ENCODE data around the gene DRGX.

Gene DRGX

DNA sequence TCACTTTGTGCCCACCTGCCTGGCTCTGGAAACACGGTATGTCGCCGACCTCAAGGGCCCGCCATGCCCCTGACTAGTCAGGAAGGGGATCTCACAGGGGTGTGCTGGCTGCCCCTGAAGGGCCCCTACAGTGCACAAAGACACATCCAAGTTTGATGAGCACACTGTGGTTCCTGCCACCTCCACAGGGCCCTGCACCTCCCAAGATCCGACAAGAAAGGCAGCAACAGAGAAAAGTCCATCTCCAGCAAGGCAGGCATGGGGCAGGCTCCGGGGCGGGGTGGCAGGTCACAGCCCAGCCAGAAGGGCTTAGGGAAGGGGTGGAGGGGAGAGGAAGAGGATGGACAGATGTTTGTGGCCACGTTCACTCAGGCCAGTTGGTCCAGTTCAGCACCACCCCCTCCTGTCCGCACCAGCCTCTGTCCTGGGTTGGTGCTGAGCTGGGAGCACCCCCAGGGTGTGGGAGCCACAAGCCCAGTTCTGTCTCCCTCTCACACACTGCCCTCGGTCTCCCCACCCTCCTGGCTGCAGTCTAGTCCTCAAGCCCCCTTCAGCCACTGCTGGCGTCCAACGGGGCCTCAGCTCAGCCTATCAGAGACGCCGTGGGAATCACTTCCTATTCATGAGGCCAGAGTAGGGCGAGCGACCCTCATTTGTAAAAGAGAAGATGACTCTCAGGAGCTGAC, 11.5 kb downstream of the DRGX start:
- in situ Hi-C loops (cut with HindIII; ENCODE audit: low sequenced_read_pairs) = no loop called here

DNA sequence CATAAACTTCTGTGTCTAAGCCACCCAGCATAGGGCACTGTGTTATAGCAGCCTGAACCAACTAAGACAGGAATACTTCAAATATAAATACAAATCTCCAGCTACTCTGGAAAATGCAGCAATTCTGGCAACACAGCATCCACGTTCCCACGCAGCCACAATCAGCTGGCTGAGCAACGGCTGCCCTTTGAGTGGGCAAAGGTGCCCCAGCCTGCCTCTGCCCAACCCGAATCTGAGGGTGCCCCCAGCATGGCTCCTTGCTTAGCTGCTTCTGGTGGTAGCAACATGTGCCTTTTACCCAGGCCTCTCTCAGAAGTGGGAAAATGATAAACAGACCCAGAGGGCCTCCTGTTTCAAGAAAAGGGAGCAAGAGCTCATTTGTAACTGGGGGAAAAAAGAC, 12.0 kb downstream of the DRGX start:
- in situ Hi-C loops (cut with HindIII; ENCODE audit: low sequenced_read_pairs) = no loop called here

DNA sequence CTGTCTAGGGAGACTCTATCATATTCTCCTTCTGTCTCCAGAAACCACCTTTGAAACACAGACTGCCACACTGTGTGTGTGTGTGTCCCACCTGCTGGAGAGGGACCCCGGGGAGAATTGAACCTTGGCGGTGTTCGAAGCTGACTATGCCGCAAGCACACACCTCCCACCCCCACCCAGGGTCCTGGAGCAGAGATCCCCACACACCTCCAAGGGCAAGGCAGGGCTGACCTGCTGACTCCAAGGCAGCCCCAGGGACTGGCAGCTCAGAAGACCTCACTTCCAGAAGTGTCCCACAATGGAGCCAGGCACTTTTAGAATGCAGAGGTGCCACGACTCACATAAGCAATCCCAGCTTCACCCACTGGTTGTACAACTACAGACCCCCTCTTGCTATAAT, 13.1 kb downstream of the DRGX start:
- in situ Hi-C loops (cut with HindIII; ENCODE audit: low sequenced_read_pairs) = no loop called here

DNA sequence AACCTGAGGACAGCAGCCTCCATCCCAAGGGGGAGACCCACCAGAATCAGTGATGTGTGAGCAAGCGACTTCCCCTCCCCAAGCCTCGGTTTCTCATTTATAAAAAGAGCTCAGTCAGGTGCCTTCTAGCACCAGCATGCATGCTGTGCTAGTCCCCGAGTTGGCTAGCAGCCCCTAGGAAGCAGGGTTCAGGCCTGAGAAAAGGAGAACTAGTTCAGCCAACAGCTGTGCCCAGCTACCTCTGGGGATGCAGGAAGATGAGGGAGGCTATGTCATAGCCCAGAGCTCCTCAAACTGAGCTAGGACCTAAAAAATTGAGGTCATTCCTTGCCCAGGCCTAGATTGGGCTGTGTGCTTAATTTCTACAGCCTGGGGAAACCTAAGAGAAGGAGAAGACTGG, 13.7 kb downstream of the DRGX start:
- in situ Hi-C loops (cut with HindIII; ENCODE audit: low sequenced_read_pairs) = no loop called here

DNA sequence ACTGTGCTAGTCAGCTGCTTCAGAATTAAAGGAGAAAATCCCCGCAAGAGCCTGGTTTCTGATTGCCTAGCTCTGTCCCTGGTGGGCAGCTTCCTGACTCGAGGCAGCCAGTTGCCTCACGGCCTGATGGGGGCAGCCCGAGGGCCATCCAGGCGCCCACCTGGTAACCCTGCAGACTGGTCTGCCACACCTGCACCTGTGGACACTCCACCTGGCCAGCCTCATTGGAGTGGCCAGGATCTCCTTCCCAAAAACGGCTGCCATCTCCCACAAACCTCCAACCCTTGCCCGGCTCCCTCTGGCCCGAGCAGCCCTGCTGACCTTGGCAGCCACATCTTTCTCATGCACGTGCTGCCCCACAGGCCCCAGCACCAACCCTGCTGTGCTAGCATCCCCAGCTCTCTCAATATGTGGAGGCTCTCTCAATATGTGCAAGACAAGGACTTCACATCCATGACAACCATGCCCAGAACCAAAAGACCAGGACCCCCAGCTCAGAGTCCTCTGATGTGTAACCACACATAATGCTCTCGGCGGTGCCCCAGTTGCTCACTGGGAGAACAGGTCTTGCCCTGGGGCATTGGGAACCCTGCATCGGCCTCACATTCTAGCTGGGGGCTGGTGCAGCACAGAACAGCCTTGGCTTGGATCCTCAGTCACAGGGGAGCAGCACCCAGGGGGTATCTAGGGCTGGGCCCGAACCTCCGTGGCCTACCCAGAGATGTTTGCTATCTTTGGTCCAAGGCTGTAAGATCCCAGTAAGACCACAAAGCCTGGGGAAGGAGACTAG, 14.6 kb downstream of the DRGX start:
- in situ Hi-C loops (cut with HindIII; ENCODE audit: low sequenced_read_pairs) = no loop called here

DNA sequence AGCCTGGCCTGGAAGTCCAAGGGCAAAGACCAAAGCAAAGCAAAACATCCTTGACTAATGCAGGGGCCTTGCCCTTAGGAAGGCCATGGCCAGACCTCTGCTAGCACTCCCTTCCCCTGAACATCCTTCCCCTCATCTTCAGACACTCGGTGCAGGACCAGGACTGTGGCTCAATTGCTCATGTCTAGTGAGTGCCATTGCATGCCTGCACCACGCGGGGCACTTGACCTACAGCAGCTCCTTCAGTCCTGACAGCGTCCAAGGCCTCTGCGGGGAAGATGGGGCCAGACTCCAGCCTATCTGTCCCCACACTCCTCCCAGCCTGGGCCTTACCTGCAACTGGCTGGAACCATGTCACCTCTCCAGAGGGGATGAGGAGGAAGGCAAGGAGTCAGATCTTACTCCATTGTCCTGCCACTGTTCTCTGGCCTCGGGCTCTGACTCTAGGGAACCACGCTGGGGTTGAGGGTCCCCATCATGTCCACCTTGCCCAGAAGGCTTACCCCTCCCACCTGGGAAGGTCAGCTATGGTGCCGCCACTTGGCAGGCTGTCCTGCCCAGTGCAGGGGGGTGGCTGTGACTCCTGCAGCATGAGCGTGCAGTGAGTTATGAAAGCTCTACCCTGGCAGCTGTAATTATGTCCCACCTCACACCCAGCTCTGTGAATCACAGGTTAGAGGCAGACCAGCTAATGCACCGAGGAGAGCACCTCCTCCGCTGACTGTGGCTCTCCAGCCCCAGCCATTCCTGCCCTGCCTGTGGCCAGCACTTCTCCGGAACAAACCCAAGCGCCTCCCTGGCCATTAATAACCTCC, 16.1 kb downstream of the DRGX start:
- in situ Hi-C loops (cut with HindIII; ENCODE audit: low sequenced_read_pairs) = no loop called here

DNA sequence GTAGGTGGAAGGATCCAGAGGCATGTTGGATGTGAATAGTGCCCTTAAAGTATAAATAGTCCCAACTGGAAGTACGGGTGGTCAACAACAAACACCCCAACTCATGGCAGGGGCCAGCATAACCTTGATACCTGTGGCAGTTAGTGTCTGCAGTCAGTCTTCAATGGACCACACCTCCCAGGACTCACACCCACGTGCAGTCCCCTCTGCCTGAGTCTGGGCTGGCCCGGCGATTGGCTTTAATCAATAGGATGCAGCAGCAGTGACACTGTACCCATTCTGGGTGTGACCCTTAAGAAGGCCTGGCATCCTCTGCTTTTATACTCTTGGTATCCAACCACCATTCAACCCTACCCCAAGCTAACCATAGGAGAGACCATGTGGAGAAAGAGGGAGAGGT, 18.6 kb downstream of the DRGX start:
- in situ Hi-C loops (cut with HindIII; ENCODE audit: low sequenced_read_pairs) = no loop called here

DNA sequence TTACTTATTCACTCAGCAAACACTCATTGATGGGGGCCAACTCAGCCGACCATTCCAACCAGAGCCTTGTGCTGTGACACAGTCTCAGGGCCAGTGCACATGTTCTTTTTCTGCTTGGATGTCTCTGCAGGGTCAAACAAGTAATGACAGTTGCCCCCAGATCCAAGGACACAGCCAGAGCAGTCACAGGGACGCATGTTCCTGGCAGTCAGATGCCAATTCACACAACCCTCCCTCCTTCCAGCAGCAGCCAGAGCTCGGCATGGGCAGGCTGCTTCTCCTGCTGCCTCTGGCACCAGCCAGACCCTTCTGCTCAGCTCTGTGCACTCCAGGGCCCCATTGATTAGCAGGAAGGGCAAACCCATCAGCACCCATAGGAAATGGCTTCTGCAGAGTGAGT, 20.3 kb downstream of the DRGX start:
- in situ Hi-C loops (cut with HindIII; ENCODE audit: low sequenced_read_pairs) = no loop called here

DNA sequence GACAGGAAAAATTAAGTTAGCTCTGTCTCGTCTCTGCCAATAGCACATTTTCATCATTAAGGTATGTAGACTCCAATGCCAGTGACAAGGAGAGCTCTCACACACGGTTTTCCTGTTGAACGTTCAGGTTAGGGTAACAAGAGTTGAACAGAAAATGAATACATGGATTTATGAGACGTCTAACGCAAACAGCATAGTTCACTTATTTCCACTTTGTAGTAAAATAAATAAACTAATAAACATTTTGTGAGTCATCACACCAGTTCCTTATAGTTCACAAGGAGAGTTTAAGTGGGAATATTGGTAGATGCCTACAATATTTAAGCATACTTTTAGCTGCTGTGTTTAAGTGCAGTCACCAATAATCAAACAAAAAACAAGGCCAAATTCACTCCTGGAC, 21.1 kb downstream of the DRGX start:
- in situ Hi-C loops (cut with HindIII; ENCODE audit: low sequenced_read_pairs) = no loop called here

DNA sequence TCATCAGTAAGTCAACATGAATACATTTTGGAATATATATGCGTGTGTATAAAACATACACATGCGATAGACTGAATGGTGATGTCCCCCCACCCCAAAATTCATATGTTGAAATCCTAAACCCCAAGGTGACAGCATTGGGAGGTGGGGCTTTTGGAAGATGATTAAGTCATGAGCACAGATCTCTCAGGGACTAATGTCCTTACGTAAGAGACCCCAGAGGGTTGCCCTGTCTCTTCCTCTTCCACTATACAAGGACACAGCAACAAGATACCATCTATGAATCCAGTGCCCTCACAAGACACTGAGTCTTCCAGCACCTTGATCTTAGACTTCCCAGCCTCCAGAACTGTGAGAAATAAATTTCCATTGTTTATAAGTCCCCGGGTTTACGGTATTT, 22.5 kb downstream of the DRGX start:
- in situ Hi-C loops (cut with HindIII; ENCODE audit: low sequenced_read_pairs) = no loop called here

DNA sequence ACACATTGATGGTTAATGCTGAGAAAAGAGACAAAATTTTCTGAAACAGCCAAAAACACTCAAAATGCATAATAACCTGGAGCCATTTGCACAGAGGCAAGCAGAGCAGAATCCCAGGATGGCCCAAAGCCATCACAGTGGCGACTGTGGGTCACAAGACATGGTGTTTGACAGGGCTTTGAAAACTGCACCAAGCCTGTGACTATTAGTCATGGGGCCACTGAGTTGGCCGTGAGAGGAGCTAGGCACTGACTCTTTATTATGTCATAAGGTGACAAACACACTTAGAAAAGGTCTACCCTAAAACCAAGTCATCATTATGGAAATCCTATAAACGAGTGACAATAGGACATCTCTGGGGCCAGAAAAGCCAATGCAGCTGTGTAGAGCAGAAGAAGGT, 23.9 kb downstream of the DRGX start:
- in situ Hi-C loops (cut with HindIII; ENCODE audit: low sequenced_read_pairs) = no loop called here

DNA sequence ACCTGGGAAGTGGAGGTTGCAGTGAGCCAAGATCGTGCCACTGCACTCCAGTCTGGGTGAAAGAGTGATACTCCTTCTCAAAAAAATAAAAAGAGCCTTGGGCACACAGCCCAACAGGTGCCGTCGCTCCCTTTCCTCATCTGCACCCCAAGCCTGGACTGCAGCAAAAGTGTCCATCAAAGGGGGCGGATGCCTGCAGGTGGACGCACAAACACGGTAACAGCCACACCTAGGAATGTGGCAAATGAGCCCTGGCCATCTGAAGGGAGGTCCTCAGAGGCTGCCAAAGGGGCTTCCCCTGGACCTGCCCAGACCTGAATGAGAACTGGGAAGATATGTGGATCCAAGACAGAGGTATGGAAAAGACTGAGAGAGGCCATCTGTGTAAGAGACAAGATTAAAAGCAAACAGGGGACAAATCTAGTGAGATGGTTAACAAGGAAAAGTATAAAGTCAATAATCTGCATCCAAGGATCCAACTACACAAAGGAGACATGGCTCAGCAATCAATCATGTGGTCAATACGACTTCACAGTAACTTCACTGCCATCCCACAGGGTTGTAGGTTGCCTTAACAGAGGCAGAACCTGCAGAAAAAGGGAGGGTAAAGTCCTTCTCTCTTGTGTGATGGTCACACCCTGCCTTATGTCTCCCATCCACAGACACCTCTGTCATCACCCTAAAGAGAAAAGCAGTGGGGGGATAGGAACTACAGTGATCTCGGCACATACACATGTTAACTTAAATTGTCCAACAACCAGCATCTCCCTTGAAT, 25.4 kb downstream of the DRGX start:
- in situ Hi-C loops (cut with HindIII; ENCODE audit: low sequenced_read_pairs) = no loop called here

DNA sequence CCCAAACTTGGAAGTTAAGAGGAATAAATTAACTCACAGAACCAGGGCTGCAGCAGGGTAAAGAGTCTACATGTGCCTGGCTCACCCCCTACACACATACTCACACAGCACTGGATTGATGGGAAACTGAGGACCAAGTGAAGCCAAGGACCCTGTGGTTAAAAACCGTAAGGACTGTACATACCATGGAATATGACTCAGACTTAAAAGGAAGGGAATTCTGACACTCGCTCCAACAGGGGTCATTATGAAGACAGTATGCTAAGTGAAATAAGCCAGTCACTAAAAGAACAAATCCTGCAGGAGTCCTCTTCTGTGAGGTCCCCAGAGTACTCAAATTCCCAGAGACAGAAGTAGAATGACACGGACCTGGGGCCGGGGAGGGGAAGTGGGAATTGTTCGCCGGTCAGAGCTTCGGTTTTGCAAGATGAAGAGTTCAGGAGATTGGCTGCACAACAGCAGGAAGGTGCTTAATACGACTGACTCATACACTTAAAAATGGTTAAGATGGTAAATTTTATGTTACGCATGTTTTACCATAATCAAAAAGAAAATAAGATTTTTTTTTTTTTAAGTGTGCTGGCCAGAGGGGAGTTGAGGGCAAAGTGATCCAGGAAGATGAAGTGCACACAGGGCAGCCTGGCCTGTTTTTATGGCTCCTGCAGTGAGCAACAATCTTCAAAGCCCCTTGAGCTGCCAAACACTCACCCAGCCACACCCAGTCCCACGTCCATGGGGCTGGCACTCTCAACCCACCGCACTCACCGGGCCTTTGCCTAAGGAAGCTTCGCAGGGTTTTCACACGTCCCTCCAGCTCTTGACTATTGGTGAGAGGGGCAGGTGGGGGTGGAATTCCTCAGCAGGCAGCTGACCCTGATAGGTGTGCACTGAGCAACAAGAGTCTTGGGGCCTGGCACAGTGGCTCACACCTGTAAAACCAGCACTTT, 26.4 kb downstream of the DRGX start:
- in situ Hi-C loops (cut with HindIII; ENCODE audit: low sequenced_read_pairs) = loop anchor here (5.0 kb wide), 1 partner anchor 62 kb away; no protein-coding TSS in a partner anchor

DNA sequence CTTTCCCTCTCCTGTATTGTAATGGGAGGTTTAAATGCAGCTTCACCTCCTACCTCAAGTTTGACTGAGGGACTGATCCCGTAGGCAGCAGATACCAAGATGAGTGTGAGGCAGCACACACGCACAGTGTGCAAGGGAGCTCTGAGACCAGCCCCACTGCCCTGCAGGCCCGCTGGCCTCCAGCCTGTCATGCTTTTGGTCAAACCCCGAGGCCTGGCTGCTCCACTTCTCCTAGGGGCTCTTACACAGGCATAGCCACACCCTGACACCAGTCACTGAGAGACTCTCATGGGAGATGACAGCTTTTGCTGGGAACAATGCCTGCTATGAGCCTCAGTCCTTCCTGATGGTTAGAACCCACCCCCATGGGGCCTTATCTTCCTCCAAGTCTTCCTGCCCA, 27.6 kb downstream of the DRGX start:
- in situ Hi-C loops (cut with HindIII; ENCODE audit: low sequenced_read_pairs) = loop anchor here (5.0 kb wide), 1 partner anchor 61 kb away; no protein-coding TSS in a partner anchor

DNA sequence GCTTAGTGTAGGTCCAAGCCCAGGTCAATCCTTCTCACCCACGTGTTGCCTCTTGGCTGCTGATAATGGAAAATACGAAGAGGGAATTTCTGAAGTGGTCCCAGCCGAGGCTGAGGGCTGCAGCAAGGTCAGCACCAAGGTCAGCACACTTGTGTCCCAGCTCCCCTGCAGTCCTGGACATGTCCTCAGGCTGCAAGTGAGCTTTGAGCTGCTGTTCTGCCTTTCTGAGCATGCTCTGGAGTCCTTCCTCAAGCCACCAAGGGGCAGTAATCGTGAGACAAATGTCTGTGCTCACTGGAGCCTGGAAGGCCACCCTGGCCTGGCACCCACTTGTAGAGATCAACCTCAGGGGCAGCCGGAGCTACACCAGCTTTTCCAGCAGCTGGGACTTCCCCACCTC, 28.3 kb downstream of the DRGX start:
- in situ Hi-C loops (cut with HindIII; ENCODE audit: low sequenced_read_pairs) = loop anchor here (5.0 kb wide), 1 partner anchor 60 kb away; no protein-coding TSS in a partner anchor

DNA sequence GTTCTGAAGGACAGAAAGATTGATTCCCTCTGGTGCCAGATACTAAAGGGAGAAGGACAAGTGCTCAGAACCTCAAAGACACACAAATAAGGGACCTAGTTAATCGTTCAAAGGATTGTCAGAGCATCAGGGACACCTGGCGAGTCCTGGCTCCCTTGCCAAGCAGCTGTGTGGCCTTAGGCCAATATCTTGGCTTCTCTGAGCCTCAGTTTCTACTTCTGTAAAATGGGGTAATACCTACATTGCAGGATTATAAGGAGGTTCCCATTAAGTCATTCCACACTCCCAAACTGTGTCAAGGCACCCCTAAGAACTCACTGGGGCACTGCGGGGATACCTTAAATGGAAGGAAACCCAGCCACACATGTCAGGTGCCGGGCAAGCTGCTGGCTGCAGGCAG, 29.4 kb downstream of the DRGX start:
- in situ Hi-C loops (cut with HindIII; ENCODE audit: low sequenced_read_pairs) = loop anchor here (5.0 kb wide), 1 partner anchor 59 kb away; no protein-coding TSS in a partner anchor

DNA sequence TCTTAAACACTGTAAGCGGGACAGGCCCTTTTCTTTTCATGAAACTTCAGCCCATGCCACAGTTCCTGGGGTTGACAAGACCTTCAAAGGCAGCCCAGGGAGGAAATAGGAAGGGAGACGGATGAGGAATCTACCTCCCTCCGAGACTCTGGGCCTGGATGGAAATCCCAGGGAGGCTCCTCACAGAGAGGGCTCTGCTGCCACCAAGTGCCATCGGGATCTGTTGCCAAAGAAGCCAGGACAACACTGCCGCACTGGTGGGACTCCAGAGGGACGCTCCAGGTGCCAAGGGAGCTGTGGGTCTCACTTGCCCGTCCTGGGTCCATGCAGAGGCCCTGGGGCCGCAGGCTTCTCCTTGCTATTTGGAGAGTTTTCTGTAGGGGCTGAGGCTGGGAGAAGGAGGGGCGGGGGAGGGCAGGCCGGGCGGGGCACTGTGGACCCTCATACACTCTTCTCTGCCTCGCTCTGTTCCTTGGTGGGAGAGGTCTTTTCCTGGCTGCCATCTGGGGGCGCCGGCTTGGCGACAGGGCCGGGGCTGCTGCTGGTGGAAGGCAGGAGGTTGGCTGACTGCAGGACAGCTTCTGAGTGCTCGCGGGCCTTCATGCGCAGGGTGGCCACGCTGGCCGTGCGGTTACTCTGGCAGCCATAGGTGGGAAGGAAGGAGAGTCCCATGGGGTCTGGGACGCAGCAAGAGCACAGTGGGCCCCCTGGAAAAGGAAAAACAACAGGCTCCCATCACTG, 30.0 kb downstream of the DRGX start:
- in situ Hi-C loops (cut with HindIII; ENCODE audit: low sequenced_read_pairs) = loop anchor here (5.0 kb wide), 1 partner anchor 59 kb away; no protein-coding TSS in a partner anchor

DNA sequence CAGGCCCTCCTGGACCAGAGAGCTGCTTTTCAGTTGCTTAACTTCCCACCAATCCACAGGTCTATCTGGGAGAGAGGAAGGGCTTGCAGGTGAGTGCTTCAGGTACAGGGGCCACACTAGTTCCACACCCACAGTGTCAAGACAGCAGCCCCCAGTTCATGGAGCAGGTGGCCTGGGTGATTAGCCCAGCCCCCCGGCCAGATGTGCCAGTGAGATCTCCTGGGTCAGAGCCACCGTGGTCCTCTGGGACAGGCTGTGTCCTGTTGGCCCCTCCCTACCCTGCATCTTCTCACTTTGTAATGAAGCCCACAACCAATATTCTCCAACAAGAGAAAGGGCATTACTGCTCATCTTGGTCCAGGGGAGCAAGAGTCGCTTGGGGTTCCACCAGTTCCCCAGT, 30.6 kb downstream of the DRGX start:
- in situ Hi-C loops (cut with HindIII; ENCODE audit: low sequenced_read_pairs) = loop anchor here (5.0 kb wide), 1 partner anchor 58 kb away; no protein-coding TSS in a partner anchor

DNA sequence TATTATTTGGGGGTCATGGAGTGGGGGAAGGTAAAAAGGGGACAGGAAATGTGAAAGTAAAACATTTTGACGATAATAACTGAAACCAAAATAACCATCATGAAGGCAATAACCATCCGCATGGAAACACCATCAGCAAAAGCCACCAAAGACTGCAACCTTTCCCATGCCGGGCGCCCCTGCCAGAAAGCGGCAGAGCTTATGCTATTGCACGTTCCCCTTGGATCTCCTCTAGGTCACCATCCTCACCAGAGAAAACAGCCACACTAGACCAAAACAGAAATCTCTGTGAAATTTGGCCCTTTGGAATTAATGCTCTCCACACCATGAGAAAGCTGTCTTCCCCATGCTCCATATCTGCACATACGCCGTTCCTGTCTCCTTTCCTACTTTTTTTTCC, 31.1 kb downstream of the DRGX start:
- in situ Hi-C loops (cut with HindIII; ENCODE audit: low sequenced_read_pairs) = loop anchor here (5.0 kb wide), 1 partner anchor 57 kb away; no protein-coding TSS in a partner anchor

Data from DLD1 (cell line).